ENCODE measurements around the gene OR6X1.
"Not testable (repeated sequence)": the region's sequence is repeated elsewhere in the genome, so short reads cannot be mapped to it uniquely, and the experiment has no call there.

The OR6X1 gene

DNA sequence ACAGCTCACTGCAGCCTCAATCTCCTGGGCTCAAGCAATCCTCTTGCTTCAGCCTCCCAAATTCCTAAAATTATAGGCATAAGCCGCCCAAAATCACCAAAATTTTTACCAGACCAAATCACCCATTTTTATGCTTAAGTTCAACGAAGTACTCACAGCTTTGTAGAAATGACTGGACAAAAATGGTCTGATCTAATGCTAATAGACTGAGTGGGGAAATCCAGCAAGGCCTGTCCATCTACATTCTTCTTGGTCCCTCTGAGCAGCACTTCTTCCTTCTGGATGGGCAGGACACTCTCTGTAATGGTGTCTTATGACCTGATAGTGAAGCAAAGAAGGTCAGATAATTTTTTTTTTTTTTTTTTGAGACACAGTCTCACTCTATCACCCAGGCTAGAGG, 18.7 kb upstream of the OR6X1 start:
- Mint-ChIP-seq H3K27ac (no peak overlapping the region), H3K4me1 (ENCODE audit: low read depth) (no peaks in the 10 kb centered on the region), H3K9me3 (peaks cover 9% of the 10 kb centered on the region), H3K27me3 (ENCODE audit: low read depth) (peaks cover 2% of the 10 kb centered on the region), H3K4me3 (no peak overlapping the region), H3K36me3 (ENCODE audit: low read depth) (no peaks in the 10 kb centered on the region)
- no peak for DNase-seq (ENCODE audit: low spot score)

DNA sequence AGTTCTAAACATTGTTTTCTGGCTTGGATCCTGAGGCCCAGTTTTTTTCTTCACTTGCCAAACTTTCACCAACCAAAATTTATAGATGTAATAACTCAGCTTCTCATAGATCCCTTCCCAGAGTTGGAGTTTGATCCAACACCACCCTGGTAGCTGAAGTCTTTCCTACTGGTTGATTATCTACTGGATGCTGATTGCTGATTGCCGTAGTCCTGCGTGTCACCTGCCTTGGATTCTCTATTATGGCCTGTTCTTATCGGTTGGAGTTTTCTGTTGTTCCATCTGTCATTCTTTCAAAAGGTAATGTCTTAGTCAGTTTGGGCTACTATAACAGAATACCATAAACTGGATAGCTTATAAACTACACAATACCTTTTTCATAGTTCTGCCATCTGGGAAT, 17.3 kb upstream of the OR6X1 start:
- Mint-ChIP-seq H3K27me3 (ENCODE audit: low read depth) (peaks cover 2% of the 10 kb centered on the region), H3K36me3 (ENCODE audit: low read depth) (no peaks in the 10 kb centered on the region), H3K4me1 (ENCODE audit: low read depth) (no peaks in the 10 kb centered on the region), H3K27ac (no peak overlapping the region), H3K9me3 (peaks cover 9% of the 10 kb centered on the region), H3K4me3 (no peak overlapping the region)
- DNase-seq (ENCODE audit: low spot score): no peak

DNA sequence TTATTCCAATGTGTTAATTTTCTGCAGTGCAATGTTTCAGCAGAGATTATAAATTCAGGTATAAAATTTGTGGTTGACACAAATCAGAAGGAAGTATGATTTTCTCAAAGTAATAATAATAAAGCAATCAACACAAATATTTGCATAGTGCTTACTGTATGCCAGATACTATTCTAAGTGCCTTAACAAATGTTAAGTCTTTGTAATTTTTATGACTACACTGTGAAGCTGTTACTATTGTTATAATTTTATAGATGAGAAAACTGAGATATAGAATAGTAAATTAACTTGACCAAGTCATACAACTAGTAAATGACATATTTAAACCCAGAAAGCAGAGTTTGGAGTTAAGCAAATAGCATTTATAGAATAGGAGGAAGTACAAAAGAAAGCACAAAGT, 16.4 kb upstream of the OR6X1 start:
- H3K27ac Mint-ChIP-seq: no peak overlapping the region
- no peaks in the 10 kb centered on the region for H3K4me1 Mint-ChIP-seq (ENCODE audit: low read depth)
- DNase-seq (ENCODE audit: low spot score): no peak
- no peaks in the 10 kb centered on the region for H3K36me3 Mint-ChIP-seq (ENCODE audit: low read depth)
- no peak overlapping the region for H3K4me3 Mint-ChIP-seq
- peaks cover 2% of the 10 kb centered on the region for H3K27me3 Mint-ChIP-seq (ENCODE audit: low read depth)
- peaks cover 9% of the 10 kb centered on the region for H3K9me3 Mint-ChIP-seq

DNA sequence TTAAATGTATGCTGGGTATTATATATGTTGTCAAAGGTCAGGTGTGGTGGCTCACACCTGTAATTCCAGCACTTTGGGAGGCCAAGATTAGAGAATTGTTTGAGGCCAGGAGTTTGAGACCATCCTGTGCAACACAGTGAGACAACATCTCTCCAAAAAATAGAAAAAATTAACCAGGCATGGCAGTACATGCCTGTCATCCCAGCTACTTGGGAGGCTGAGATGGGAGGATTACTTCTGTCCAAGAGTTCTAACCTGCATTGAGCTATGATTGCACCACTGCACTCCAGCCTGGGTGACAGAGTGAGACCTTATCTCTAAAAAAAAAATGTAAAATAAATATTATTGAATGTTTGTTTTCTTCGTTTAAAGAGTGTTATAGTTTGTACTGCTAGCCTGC, 11.3 kb upstream of the OR6X1 start:
- Mint-ChIP-seq H3K36me3 (ENCODE audit: low read depth) (peaks cover 5% of the 10 kb centered on the region), H3K4me3 (no peak overlapping the region)

DNA sequence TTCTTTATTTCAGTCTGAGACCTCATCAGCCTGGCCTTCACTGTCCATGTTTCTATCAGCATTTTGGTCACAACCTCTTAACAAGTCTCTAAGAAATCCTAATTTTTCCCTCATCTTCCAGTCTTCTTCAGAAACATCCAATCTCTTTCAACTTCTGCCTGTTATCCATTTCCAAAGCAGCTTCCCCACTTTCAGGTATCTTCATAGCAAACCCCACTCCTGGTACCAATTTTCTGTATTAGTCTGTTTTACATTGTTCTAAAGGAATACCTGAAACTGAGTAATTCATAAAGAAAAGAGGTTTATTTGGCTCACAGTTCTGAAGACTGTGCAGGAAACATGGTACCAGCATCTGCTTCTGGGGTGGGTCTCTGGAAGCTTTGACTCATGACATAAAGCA, 8.1 kb upstream of the OR6X1 start:
- Mint-ChIP-seq H3K4me3 (no peak overlapping the region), H3K36me3 (ENCODE audit: low read depth) (peaks cover 10% of the 10 kb centered on the region), H3K27me3 (ENCODE audit: low read depth) (no peaks in the 10 kb centered on the region), H3K9me3 (peaks cover 24% of the 10 kb centered on the region), H3K4me1 (ENCODE audit: low read depth) (peaks cover 17% of the 10 kb centered on the region), H3K27ac (no peak overlapping the region)
- DNase-seq (ENCODE audit: low spot score): no peak

More for the DNA sequence above, 11.3 kb upstream of the OR6X1 start:
- Mint-ChIP-seq H3K9me3 (peaks cover 14% of the 10 kb centered on the region), H3K27me3 (ENCODE audit: low read depth) (peaks cover 2% of the 10 kb centered on the region), H3K27ac (no peak overlapping the region), H3K4me1 (ENCODE audit: low read depth) (peaks cover 3% of the 10 kb centered on the region)
- no peak for DNase-seq (ENCODE audit: low spot score)

DNA sequence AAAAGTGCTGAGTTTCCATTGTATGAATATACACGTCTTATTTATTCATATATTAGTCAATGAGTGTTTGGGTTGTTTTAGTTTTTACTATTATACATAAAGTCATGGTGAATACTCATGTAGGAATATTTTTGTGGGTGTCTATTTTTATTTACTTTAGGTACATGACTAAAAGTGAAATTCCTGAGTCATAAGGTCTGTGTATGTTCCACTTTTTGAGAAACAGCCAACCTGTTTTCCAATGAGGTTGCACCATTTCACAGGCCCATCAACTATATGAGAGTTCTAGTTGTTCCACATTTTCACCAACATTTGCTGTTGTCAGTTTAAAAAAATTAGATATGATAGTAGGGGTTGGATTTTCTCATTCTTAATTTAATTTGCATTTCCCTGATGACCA, 6.6 kb upstream of the OR6X1 start:
- H3K27me3 Mint-ChIP-seq (ENCODE audit: low read depth): no peaks in the 10 kb centered on the region
- peaks cover 10% of the 10 kb centered on the region for H3K36me3 Mint-ChIP-seq (ENCODE audit: low read depth)

DNA sequence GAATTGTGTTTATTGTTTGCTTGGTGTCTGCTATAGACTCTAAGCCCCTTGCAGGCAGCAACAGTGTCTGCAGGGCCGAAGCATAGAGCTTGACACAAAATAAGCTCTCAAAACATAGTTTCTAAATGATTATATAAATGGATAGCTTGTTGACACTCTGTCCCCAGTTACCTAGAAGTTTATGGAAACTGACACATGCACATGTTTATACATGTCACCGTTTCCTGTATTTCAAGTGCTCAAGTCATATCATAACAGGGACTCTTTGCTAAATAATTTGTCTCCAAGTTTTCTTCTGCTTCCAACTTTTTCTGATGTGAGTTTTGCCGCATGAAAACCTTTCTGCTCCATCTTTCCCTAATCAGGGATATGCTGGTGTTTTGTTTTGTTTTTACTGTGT, 3.7 kb upstream of the OR6X1 start:
- peaks cover 10% of the 10 kb centered on the region for H3K36me3 Mint-ChIP-seq (ENCODE audit: low read depth)
- H3K9me3 Mint-ChIP-seq: peaks cover 25% of the 10 kb centered on the region
- H3K4me3 Mint-ChIP-seq: no peak overlapping the region
- no peak overlapping the region for H3K27ac Mint-ChIP-seq
- peaks cover 55% of the 10 kb centered on the region for H3K4me1 Mint-ChIP-seq (ENCODE audit: low read depth)
- H3K27me3 Mint-ChIP-seq (ENCODE audit: low read depth): no peaks in the 10 kb centered on the region
- no peak for DNase-seq (ENCODE audit: low spot score)

More for the DNA sequence above, 6.6 kb upstream of the OR6X1 start:
- H3K9me3 Mint-ChIP-seq: peaks cover 27% of the 10 kb centered on the region
- no peak overlapping the region for H3K4me3 Mint-ChIP-seq
- peaks cover 26% of the 10 kb centered on the region for H3K4me1 Mint-ChIP-seq (ENCODE audit: low read depth)
- peak overlapping the region; percentile 16 for H3K27ac Mint-ChIP-seq
- DNase-seq (ENCODE audit: low spot score): no peak

DNA sequence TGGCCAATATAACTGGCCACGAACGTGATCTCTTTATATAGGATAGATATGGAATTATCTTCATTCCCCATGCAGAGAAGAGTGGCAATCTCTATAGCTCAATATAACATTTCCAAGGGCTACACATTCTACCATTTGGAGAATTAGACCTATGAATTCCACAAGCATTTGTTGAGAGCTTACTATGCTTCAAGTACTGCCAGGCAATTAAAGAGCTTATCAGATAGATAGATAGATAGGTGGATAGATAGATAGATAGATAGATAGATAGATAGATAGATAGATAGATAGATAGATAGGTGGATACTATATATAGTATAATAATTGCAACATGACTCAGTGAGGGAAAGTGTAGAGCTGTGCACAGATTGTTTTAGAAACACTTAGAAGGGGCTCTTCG, 1.5 kb upstream of the OR6X1 start:
- peak overlapping the region; percentile 40 for H3K4me3 Mint-ChIP-seq
- H3K27me3 Mint-ChIP-seq (ENCODE audit: low read depth): no peaks in the 10 kb centered on the region
- H3K27ac Mint-ChIP-seq: no peak overlapping the region
- peaks cover 13% of the 10 kb centered on the region for H3K9me3 Mint-ChIP-seq
- H3K36me3 Mint-ChIP-seq (ENCODE audit: low read depth): peaks cover 5% of the 10 kb centered on the region
- DNase-seq (ENCODE audit: low spot score): no peak
- H3K4me1 Mint-ChIP-seq (ENCODE audit: low read depth): peaks cover 60% of the 10 kb centered on the region

DNA sequence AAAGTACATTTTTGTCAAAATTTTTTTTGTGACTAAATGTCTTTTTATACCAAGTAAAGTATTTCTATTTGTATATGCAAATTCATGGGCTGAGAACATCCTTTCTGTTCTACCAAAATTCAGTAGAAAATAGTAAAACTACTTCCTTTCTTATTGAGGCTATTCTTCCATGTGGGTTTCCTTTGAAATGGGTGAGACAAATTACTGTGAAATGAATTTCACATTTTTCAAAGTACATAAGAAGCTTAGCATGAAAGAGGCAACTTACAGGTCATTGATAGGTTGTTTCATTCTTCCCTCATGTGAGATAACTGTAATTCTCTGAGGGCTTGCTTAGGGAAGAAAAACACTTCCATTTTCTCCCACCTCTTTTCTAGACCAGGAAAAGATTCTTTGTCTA, 1.0 kb upstream of the OR6X1 start:
- peak overlapping the region; percentile 40 for H3K4me3 Mint-ChIP-seq
- H3K27me3 Mint-ChIP-seq (ENCODE audit: low read depth): no peaks in the 10 kb centered on the region
- peaks cover 13% of the 10 kb centered on the region for H3K9me3 Mint-ChIP-seq
- H3K36me3 Mint-ChIP-seq (ENCODE audit: low read depth): peaks cover 5% of the 10 kb centered on the region
- peaks cover 59% of the 10 kb centered on the region for H3K4me1 Mint-ChIP-seq (ENCODE audit: low read depth)
- H3K27ac Mint-ChIP-seq: peak overlapping the region; percentile 81
- no peak for DNase-seq (ENCODE audit: low spot score)

DNA sequence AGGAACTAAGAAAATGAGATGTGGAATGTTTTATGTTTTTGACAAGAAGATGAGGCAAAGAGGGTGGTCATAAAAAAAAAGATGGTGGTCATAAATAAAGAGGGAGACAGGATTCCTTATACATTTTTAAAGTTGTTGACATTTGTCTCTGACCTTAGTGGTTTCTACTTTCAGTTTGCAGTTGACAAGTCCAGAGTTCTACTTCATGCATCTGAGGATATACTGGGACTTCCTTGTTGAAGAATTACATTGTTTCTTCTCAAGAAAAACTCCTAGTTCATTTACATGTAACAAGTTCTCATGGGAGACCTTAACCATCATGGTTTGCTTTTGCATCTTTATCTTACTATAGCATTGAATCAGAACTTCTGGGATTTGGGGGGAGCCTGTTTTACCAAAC, 1.2 kb downstream of the OR6X1 start:
- Mint-ChIP-seq H3K4me3 (peak overlapping the region; percentile 18), H3K36me3 (ENCODE audit: low read depth) (peaks cover 2% of the 10 kb centered on the region), H3K27me3 (ENCODE audit: low read depth) (peaks cover 4% of the 10 kb centered on the region), H3K27ac (peak overlapping the region; percentile 81), H3K9me3 (peaks cover 13% of the 10 kb centered on the region), H3K4me1 (ENCODE audit: low read depth) (peaks cover 52% of the 10 kb centered on the region)
- no peak for DNase-seq (ENCODE audit: low spot score)

DNA sequence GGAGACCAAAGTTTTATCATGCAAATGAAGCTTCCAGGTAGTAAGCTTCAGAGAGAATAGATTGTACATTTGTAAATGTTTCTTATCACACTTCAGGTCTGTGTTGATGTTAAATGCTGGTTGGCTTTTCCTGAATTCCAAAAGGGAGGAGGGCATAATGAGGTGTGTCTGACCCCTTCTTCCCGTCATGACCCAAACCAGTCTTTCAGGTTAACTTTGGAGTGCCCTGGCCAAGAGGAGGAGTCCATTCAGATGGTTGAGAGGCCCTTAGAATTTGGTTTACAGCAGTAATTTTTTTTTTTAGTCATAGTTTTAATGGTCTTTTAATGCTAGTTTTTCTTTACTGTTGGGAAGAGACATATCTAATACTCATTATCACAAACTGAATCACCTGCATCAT, 2.5 kb downstream of the OR6X1 start:
- Mint-ChIP-seq H3K4me3 (no peak overlapping the region), H3K27ac (no peak overlapping the region), H3K27me3 (ENCODE audit: low read depth) (peaks cover 6% of the 10 kb centered on the region), H3K9me3 (peaks cover 9% of the 10 kb centered on the region), H3K36me3 (ENCODE audit: low read depth) (no peaks in the 10 kb centered on the region), H3K4me1 (ENCODE audit: low read depth) (peaks cover 44% of the 10 kb centered on the region)
- no peak for DNase-seq (ENCODE audit: low spot score)

DNA sequence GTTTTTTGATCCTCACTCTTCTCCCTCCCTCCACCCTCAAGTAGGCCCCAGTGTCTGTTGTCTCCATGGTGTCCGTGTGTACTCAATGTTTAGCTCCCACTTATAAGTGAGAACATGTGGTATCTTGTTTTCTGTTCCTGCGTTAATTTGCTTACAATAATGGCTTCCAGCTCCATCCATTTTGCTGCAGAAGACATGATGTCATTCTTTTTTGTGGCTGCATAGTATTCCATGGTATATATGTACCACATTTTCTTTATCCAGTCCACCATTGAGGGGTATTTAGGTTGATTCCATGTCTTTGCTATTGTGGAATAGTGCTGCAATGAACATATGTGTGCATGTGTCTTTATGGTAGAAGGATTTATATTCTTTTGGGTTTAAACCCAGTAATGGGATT, 6.0 kb downstream of the OR6X1 start:
- not testable (repeated sequence) for H3K9me3 Mint-ChIP-seq; DNase-seq (ENCODE audit: low spot score); H3K4me3 Mint-ChIP-seq; H3K36me3 Mint-ChIP-seq (ENCODE audit: low read depth); H3K27ac Mint-ChIP-seq
- Mint-ChIP-seq H3K4me1 (ENCODE audit: low read depth) (peaks cover 11% of the 10 kb centered on the region), H3K27me3 (ENCODE audit: low read depth) (peaks cover 11% of the 10 kb centered on the region)

DNA sequence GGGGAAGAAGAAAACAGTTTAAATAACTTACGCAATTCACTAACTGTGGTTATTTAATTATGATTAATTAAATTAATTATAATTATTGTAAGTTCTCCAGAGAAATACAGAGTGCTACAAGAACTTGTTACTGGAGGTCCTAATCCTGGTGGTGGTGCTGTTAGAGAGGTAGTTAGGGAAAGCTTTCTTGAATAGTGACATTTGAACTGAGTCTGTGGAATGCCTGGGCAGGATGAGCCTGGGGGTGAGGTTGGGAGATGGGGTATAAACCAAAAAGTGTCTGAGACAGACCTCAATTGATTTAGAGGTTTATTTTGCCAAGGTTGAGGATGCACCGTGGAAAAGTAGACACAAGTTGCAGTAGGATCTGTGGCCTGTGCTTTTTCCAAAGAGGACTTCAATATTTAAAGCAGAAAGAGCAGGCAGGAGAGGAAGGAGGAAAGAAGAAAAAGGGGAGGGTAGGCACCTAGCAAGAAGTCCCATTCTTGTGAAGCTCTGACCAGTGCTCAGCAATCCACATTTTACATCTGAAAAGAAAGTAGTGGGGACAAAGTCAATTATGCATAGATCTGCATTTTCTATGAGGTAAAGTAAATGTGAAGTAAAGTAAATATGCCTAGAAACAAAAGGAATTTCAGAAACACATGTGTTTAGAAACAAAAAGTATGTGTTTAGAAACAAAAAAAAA, 8.4 kb downstream of the OR6X1 start:
- H3K4me3 Mint-ChIP-seq: no peak overlapping the region
- no peak overlapping the region for H3K27ac Mint-ChIP-seq
- DNase-seq (ENCODE audit: low spot score): no peak
- H3K9me3 Mint-ChIP-seq: peaks cover 9% of the 10 kb centered on the region
- no peaks in the 10 kb centered on the region for H3K36me3 Mint-ChIP-seq (ENCODE audit: low read depth)
- H3K27me3 Mint-ChIP-seq (ENCODE audit: low read depth): peaks cover 11% of the 10 kb centered on the region
- H3K4me1 Mint-ChIP-seq (ENCODE audit: low read depth): peaks cover 8% of the 10 kb centered on the region

DNA sequence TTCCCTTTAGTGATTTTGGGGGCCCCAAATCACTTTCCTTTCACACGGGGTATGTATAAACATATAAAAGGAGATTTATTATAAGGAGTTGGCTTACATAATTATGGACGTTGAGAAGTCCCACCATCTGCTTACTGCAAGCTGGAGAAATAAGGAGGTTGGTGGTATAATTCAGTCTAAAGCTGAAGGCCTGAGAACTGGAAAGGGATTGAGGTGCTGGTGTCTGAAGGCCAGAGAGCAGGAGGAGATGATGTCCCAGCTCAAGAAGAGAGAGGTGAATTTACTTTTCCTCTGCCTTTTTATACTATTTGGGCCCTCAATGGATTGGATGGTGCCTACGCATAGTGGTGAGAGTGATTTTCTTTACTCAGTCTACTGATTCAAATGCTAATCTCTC, 11.6 kb downstream of the OR6X1 start:
- H3K36me3 Mint-ChIP-seq (ENCODE audit: low read depth): peaks cover 14% of the 10 kb centered on the region
- peaks cover 22% of the 10 kb centered on the region for H3K4me1 Mint-ChIP-seq (ENCODE audit: low read depth)
- peak overlapping the region; percentile 95 for H3K4me3 Mint-ChIP-seq
- peaks cover 5% of the 10 kb centered on the region for H3K27me3 Mint-ChIP-seq (ENCODE audit: low read depth)
- no peak overlapping the region for H3K27ac Mint-ChIP-seq
- no peak for DNase-seq (ENCODE audit: low spot score)
- H3K9me3 Mint-ChIP-seq: peaks cover 1% of the 10 kb centered on the region
